CMK (cell line): ENCODE measurements around the gene RPS21.
"Not testable (repeated sequence)": the region's sequence is repeated elsewhere in the genome, so short reads cannot be mapped to it uniquely, and the experiment has no call there.

Source experiments
- DNase-seq: peaks from one replicate; pipeline ENCODE4 v3.0.0-alpha.2; 2010; ENCODE audit warnings: low read depth

The RPS21 gene

GRCh38 chr20:62425281-62426058 lies 38.6 kb downstream of the RPS21 start:
- no peak for DNase-seq

DNA sequence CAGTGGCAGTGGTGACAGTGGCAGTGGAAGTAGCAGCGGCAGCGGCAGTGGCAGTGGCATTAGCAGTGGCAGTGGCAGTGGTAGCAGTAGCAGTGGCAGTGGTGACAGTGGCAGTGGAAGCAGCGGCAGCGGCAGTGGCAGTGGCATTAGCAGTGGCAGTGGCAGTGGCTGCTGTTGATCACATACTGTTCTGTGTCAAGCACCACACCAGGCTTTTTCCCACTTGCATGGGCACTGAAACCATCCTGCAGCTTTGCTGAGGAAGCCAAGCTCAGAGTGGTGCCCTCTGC lies 39.1 kb downstream of the RPS21 start:
- not testable (repeated sequence) for DNase-seq

GRCh38 chr20:62426699-62427131 lies 39.8 kb downstream of the RPS21 start:
- no peak for DNase-seq

GRCh38 chr20:62427172-62428001 lies 40.5 kb downstream of the RPS21 start, which contains the start of gene RBBP8NL:
Gene RBBP8NL, minus strand, starts transcription at chr20:62427539. Its CDS starts 7,892 bp downstream, at chr20:62419647.
- no peak for DNase-seq

GRCh38 chr20:62428002-62428372 lies 41.1 kb downstream of the RPS21 start:
- no peak for DNase-seq

DNA sequence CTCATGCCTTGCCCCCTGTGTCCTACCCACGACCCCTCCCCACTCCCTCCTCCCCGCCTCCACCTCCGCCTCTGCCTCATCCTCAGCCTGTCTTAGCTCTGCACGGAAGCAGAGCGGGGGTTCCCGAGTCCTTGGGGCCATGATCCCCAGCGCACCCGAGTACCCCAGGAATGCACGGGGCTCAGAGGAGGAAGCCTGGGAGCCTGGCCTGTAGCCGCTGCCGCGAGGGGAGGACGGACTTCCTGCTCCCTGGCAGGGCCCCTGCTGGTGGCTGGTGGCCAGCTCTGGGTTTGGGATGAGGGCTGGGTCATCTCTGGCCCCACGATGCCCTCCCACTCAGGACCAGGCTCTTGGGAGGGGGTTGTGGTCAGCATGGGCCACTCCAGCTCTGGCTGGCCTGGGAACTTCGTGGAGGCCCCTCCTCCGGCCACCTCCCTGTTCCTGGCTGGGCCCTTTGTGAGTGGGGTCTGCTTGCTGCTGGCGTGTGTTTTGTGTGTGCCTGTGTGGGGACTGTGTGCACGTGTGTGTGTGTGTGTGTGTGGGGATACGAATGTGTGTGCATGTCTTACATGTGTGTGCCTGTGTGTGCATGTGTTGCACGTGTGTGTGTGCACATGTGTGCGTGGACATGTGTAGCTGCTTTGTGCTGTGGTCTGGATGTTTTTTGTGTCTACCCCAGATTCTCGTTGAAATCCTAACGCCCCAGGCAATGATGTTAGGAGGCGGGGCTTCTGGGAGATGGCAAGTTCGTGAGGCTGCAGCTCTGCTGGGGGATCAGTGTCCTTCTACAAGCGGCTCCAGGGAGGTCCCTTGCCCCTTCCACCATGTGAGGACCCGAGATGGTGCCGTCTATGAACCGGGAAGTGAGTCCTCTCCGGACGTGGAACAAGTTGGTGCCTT lies 41.7 kb downstream of the RPS21 start:
- DNase-seq: peak; percentile 63

GRCh38 chr20:62429455-62430310 lies 42.8 kb downstream of the RPS21 start:
- DNase-seq: no peak

DNA sequence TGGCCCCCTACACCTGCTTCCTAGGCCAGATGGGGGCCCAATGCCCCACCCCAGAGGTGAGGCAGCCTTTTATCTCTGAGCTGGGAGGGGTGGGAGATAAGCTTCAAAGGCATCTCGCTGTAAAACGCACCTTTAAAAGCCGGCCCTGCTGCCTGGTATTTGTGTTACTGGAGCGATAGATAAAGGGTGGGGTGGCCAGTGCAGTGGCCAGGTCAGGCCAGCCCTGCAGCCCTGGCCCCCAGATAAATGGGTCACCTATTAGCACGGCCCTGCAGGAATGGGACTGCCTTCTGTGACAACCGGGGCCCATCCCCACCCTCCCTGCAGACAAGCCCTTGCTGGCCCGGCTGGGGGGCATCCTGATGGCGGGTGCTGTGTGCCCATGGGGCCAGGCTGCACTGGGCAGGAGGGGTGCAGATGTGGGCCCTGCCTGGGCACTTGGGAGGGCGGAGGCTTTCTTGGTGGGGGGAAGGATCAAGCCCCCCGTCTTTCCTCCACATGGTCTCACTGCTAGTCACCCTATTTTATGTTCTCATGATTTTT lies 43.5 kb downstream of the RPS21 start:
- DNase-seq: no peak

- no peak for DNase-seq
Measured at GRCh38 chr20:62430866-62431447, 44.1 kb downstream of the RPS21 start.

GRCh38 chr20:62433658-62434497 lies 47.0 kb downstream of the RPS21 start:
- no peak for DNase-seq

DNA sequence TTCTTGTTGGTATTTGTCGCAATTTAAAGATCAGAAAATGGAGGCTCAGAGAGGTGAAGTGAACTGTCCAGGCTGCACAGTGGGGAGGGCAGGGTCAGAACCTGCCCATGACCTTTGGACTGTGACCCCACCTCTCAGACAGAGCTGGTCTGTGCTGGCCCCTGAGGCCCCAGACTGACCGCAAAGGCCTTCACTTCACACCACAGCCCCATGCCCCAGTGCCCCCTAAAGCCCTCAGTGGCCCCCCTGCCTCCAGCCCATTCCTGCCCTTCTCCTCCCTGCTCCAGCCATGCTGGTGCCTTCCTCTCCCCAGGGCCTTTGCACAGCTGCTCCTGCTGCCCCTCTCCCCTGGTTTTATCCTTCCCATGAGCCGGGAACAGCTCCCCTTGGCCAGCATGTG lies 49.8 kb downstream of the RPS21 start:
- DNase-seq: no peak

DNA sequence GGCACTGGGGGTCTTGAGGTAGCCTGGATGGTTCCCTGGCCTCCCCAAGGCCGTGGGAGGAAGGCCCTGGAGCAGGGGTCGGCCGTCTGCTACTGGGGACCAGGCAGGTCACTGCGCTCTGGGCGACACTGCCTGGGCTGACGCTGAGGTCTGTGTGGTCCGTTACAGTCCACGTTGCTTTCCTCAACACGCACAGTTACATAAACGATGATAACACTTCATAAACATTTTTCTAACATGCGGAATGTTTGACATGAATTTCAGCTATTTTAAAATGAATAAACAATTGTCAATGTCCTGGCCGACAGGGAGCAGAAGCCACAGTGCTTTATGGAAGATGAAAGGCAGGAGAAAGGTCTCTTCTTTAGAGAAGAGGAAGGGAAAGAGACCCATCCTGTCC lies 50.6 kb downstream of the RPS21 start:
- DNase-seq: no peak

DNA sequence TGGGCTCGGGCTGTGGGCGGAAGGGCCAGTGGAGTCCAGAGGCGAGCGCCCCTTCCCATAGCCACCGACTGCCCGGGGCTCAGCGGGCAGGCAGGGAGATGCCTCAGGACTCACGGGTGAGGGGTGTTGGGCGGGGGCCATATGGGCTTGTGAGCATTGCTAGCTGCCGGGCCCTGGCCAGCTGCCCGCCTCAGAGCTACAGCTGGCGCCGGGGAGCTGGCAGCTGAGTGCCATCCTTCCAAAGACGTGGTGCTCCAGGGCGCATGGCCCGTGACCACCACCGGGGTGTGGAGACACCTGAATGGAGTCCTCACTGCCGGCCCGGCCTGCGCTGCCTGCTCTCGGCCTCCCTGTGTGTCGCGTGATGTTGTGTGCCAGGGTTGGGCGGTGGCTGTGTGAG lies 51.0 kb downstream of the RPS21 start:
- DNase-seq: no peak
